SK-N-SH treated with all-trans-retinoic acid at 6 μM for 48 hours (cell line): ENCODE measurements around the gene TIMMDC1.

Experiments
- ARNTL ChIP-seq: fragments of 450-650 bp; formaldehyde crosslinking; IDR thresholded peaks from 2 replicates; pipeline ENCODE4 v1.5.0; 2020; ENCODE audit warnings: low read depth, mild to moderate bottlenecking, moderate library complexity, borderline replicate concordance
- GLIS3 ChIP-seq: fragments of 250-450 bp; sonication (Bioruptor Pico); IDR thresholded peaks from 2 replicates; pipeline ENCODE4 v1.5.0; 2020; ENCODE audit warnings: mild to moderate bottlenecking, moderate library complexity
- ISL1 ChIP-seq: fragments of 250-450 bp; sonication (Bioruptor Pico); IDR thresholded peaks from 2 replicates; pipeline ENCODE4 v2.1.2; 2022; ENCODE audit warnings: mild to moderate bottlenecking, moderate library complexity
- OSR1 ChIP-seq: fragments of 250-450 bp; sonication (Bioruptor Pico); IDR thresholded peaks from 2 replicates; pipeline ENCODE4 v1.8.0; 2022; ENCODE audit warnings: moderate library complexity, mild to moderate bottlenecking, inconsistent platforms
- RARB ChIP-seq: fragments of 250-450 bp; sonication (Bioruptor Pico); IDR thresholded peaks from 2 replicates; pipeline ENCODE4 v1.8.0; 2021; ENCODE audit warnings: mild to moderate bottlenecking, moderate library complexity
- TCF4 ChIP-seq: fragments of 250-450 bp; sonication (Bioruptor Pico); IDR thresholded peaks from 2 replicates; pipeline ENCODE4 v1.8.0; 2021; ENCODE audit warnings: mild to moderate bottlenecking, moderate library complexity, borderline replicate concordance
- TOX ChIP-seq: fragments of 250-450 bp; sonication (Bioruptor Pico); IDR thresholded peaks from 2 replicates; pipeline ENCODE4 v1.8.0; 2021; ENCODE audit warnings: mild to moderate bottlenecking, moderate library complexity, borderline replicate concordance
- ZFP3 ChIP-seq: fragments of 250-450 bp; sonication (Bioruptor Pico); IDR thresholded peaks from 2 replicates; pipeline ENCODE4 v1.5.0; 2020; ENCODE audit warnings: mild to moderate bottlenecking, moderate library complexity
- TF ChIP-seq, protein P1 (sequence below): fragments of 250-450 bp; sonication (Bioruptor Pico); IDR thresholded peaks from 2 replicates; pipeline ENCODE4 v1.5.1; 2020; ENCODE audit warnings: low read depth, mild to moderate bottlenecking, moderate library complexity
- TF ChIP-seq, protein P2 (sequence below): fragments of 250-450 bp; sonication (Bioruptor Pico); IDR thresholded peaks from 2 replicates; pipeline ENCODE4 v1.8.0; 2021; ENCODE audit warnings: low read depth, mild to moderate bottlenecking, moderate library complexity, borderline replicate concordance
- TF ChIP-seq, protein P3 (sequence below): fragments of 250-450 bp; sonication (Bioruptor Pico); IDR thresholded peaks from 2 replicates; pipeline ENCODE4 v1.8.0; 2020; ENCODE audit warnings: mild to moderate bottlenecking, moderate library complexity, borderline replicate concordance

DNA sequence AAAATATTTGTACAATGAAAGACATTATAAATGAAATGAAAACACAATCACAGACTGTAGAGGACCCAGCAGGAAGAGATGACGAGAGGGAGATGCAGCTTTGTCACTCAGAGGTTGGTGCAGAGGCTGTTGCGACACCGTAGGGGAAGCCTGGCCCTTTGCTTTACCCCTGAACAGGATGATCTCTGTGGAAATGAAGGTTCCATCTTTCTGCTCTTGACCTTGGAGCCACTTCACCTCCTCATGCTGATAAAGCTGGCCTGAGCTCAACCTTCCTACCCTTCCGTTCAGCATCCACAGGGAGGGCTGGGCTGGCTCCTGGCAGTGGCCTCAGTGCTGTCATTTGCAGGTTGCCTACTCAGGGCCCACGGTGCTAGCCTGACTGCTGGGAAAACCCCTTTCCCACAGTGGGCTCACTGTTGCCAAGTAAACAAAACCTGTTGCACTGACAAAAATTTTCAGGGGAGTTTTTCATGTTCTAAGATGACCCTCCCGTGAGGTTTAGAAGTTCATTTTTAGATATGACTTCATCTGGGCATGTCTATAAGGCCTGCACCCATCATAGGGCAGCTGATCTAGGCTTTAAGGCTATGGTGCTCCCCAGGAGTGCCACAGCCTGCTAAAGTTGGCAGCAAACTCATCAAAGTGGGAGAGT is 64.1 kb downstream of the TIMMDC1 start:
- TF ChIP-seq, protein P1, sequence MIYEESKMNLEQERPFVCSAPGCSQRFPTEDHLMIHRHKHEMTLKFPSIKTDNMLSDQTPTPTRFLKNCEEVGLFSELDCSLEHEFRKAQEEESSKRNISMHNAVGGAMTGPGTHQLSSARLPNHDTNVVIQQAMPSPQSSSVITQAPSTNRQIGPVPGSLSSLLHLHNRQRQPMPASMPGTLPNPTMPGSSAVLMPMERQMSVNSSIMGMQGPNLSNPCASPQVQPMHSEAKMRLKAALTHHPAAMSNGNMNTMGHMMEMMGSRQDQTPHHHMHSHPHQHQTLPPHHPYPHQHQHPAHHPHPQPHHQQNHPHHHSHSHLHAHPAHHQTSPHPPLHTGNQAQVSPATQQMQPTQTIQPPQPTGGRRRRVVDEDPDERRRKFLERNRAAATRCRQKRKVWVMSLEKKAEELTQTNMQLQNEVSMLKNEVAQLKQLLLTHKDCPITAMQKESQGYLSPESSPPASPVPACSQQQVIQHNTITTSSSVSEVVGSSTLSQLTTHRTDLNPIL (CRISPR knock-in tag), result no peak
- TF ChIP-seq OSR1 (no peak), TOX (CRISPR knock-in tag) (no peak), ISL1 (CRISPR knock-in tag) (no peak), RARB (no peak), ARNTL (CRISPR knock-in tag) (no peak), TCF4 (CRISPR knock-in tag) (no peak), GLIS3 (CRISPR knock-in tag) (no peak), ZFP3 (CRISPR knock-in tag) (no peak)
- TF ChIP-seq, protein P2, sequence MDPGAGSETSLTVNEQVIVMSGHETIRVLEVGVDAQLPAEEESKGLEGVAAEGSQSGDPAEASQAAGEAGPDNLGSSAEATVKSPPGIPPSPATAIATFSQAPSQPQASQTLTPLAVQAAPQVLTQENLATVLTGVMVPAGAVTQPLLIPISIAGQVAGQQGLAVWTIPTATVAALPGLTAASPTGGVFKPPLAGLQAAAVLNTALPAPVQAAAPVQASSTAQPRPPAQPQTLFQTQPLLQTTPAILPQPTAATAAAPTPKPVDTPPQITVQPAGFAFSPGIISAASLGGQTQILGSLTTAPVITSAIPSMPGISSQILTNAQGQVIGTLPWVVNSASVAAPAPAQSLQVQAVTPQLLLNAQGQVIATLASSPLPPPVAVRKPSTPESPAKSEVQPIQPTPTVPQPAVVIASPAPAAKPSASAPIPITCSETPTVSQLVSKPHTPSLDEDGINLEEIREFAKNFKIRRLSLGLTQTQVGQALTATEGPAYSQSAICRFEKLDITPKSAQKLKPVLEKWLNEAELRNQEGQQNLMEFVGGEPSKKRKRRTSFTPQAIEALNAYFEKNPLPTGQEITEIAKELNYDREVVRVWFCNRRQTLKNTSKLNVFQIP (CRISPR knock-in tag), result no peak
- TF ChIP-seq, protein P3, sequence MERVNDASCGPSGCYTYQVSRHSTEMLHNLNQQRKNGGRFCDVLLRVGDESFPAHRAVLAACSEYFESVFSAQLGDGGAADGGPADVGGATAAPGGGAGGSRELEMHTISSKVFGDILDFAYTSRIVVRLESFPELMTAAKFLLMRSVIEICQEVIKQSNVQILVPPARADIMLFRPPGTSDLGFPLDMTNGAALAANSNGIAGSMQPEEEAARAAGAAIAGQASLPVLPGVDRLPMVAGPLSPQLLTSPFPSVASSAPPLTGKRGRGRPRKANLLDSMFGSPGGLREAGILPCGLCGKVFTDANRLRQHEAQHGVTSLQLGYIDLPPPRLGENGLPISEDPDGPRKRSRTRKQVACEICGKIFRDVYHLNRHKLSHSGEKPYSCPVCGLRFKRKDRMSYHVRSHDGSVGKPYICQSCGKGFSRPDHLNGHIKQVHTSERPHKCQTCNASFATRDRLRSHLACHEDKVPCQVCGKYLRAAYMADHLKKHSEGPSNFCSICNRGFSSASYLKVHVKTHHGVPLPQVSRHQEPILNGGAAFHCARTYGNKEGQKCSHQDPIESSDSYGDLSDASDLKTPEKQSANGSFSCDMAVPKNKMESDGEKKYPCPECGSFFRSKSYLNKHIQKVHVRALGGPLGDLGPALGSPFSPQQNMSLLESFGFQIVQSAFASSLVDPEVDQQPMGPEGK, result no peak
